GM19452 (cell line): ENCODE results near the gene NPM3.
A peak's percentile ranks its signal among the peaks of the same experiment; 100 is the strongest.

Experiments
- ATAC-seq: cut with Tn5 transposase; IDR thresholded peaks from one replicate; pipeline ENCODE4 v1.9.1; 2021; ENCODE audit not compliant: unreplicated experiment

Gene NPM3, protein sequence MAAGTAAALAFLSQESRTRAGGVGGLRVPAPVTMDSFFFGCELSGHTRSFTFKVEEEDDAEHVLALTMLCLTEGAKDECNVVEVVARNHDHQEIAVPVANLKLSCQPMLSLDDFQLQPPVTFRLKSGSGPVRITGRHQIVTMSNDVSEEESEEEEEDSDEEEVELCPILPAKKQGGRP

DNA sequence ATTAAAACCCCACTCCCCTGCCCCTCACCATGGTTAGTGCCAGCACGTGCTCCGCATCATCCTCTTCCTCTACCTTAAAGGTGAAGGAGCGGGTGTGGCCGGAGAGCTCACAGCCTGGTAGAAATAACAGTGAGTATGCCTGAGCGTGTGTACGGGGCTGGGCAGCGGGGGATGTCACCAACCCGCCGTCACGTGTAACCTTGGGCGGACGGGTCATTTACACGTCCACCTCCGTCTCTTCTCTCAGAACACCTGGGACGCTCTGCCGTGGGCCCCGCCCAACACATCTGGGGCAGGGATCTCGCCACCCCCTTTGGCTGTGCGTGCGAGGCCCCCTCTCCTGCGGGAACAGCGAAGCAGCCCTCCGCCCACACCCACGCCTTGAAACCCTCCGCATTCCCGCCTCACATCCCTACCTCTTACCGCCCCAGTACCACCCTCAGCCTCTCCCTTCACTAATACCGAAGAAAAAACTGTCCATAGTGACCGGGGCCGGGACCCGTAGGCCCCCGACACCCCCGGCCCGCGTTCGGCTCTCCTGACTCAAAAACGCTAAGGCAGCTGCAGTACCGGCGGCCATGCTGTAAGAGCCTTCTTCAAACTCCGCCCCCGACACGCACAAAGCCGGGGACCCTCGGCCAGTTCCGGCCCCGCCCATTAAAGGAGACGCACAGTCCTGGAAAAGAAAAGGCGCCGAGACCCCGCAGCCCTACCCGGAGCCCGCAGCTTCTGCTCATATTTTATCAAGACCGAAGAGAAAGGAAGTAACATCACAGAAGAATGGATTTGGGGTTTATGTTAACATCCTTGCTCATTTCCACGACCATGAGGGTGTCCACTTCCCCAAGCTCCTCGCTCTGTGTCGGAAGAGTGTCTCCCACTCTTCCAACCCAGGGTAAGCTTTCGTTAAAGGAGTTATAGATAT lies at the start of gene NPM3:
Gene NPM3, minus strand, starts transcription at position 636 of the 925 bp plus-strand sequence. Its CDS starts 56 bp downstream, at position 580.
- ATAC-seq = peak; percentile 60

DNA sequence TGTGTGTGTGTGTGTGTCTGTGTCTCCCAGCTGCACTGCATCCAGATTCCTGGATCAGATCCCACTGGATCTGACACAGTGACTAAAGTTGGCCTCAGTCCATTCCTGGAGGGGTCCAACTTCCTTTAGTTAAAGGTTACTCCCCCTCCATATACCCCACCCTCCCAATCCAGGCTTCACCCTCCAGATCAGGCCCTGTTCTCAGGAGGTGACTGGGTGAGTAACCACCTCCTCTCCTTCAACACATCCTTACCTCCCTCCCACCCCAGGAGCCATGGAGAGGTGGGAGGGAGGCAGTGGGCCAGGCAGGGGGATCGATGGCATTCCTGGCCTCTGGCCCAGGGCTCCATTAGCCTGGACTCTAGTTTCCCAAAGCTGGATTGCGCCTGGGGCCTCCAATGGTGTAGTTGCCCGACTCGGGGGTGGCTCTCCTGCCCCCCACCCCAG lies 49.1 kb upstream of the NPM3 start:
- no peak for ATAC-seq

DNA sequence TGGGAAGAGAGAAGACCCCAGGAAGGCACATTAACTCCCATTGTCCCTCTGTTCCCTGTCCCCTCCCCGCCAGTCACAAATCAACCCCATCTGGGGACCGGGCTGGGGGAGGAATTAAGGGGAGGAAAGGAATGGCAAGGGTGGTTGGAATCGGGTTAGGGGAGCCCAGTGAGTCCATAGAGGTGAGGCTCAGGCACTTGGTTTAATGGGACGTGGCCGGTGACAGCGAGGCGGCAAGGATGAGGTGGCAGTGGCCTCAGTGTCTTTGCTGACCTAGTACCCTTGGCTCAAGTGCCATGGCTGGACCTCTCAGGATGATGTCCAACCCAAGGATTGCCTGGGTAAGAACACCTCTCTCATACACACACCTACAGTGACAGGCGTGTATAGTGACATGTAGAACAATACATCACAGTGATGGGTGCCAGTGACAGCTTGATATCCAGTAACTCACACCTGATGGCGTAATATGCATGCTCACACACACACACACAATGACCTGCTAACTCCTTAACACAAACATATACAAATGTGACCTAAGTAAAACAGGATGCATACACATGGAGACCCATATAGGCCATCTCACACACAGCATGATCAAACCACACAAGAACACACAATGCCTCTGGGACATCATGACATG lies 48.0 kb upstream of the NPM3 start:
- ATAC-seq = no peak

DNA sequence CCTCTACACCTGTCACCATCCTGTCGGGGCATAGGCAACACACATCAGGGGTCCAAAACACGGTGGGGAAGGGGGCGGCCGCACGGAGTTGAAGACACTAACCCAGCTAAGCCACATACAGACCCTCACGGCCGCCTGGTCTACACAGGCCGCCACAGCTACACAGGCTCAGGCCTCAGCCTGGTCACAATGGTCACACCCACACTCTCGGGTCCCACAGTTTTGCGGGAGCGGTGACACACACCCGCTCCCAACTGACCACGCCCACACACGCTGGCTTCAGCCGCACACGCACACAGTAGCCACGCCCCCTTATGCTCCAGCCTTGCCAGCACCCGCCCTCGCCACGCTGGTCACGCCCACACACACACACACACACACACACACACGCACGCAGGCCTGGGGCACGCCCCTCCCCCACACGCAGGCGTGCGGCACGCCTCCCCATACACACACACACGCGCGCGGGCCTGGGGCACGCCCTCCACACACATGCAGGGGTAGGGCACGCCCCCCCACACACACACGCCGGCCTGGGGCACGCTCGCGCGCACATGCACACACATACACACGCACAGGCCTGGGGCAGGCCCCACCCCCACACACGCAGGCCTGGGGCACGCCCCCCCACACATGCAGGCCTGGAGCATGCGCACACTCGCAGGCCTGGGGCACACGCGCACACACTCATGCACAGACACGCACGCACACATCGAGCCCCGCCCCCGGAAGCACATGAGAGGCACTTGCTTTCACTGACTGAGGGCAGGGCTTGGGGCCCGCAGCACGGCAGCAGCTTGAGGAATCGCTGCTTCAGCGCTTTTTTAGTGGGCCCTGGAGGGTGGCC lies 47.3 kb upstream of the NPM3 start:
- ATAC-seq = peak; percentile 62

DNA sequence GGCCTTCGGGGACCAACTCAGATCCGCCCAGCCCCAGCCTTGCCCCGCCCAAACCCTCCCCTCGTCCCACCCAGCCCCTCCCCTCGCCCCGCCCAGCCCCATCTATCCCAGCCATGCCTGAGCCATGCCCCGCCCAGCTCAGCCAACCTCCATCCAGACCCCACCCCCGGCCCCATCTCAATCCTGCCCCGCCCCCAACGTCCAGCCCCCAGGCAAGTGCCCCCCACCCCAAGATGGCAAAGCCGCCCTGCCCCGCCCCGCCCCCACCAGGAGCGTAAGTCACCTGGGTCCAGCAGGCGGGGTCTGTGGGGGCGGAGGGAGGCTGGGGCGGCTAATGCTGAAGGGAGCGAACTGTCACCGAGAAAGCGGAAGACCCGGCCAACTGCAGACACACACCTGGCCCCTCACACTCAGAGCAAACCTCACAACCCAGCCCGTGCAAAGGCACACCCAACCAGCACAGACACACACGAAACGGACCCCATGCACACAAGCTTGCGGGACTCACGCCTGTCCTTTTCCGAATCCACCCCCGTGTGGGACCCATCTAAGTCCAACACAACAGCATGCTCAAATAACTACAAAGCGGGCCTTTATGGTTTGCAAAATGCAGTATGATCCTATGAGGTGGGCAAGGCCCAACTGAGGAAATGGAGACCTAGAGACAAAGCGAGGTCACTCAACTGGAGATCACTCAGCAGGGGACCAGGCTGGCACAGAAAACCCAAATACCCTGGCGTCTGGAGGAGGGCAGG lies 46.5 kb upstream of the NPM3 start:
- peak; percentile 19 for ATAC-seq

DNA sequence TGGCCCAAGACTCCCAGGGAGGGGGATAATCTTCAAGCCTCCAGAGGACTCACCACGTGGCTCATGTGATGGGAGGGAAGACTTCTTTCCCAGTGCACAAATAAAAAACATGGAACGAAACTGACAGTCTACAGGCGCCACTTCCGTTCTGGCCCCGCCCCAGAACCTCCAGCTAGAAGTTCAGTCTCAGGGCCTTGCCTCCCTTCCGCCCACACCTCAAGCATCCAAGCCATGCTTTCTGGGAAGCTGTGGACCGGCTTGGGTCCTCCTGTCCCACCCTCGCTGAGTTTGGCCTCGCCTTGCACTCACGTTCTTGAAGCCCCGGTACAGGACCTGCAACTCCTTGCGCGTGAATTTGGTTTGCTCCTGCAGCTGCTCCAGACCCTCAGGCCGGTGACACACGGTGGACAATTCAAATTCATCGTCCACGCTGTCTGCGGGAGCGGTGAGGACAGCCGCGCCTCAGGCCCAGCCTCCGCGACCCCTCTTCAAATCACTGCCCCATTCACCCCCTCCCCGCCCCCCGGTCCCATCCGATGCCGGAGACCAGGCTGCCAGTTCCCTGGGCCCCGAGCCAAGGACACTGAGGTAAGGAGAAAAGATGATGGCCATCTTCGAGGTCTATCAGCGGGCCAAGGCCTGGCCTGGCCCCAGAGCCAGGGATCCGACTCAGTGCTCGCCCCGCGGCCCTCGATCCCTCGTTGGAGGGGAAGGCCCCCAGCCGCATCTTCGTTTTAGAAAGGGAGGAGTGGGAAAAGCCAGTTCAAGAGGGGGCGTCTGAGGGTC lies 45.7 kb upstream of the NPM3 start:
- ATAC-seq = no peak

DNA sequence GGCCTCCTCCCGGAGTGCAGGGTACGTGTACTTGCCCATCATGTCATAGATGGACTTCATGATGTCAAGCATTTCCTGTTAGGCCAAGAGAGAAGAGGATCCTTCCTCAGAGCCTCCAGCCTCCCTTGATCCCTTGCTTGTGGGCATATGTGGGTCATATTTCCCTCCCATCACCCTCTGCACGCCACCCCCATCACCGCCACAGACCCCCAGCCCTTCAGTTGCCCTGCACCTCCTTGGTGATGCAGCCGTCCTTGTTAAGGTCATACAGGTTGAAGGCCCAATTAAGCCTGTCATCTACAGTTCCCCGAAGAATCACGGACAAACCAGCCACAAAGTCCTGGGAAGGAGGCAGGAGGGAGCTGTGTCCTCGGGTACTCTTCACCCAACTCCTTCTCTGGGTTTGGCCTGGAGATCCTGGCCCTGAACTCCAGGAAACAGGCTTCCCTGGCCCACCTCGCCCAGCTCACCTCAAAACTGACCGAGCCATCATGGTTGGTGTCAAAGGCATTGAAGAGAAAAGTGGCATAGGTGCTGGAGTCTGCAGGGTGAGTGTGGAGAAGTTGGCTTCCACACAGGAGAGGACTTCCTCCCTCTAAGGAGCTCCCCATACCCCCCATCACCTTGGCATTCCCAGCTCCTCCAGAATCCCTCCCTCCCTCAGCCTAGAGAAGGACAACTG lies 44.8 kb upstream of the NPM3 start:
- ATAC-seq = no peak

DNA sequence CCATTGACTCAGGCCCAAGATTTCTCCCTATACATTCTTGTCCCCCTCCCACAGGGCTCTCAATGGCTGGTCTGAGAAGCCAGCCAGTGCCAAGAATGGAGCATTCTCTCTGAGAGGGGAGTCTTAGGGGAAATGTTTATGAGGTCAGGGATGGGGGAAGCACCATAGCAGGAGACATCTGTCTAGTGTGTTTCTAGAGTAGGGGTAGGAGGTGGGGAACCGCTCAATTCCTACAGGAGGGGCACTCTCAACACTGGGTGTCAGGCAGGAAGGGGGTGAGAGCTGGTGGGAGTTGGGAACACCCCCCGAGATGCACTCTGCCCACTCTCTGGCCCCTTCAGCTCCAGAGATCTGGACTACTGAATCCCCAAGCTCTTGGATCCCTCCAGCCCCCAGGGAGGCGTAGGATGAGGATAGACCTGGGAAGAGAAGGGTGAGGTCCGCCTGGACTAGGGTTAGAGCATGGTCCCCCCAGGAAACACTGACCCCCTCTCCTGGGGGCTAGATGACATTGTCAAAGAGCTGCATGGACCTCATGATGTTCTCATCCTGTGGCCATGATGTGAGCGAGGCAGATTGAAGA lies 43.7 kb upstream of the NPM3 start:
- ATAC-seq = no peak

DNA sequence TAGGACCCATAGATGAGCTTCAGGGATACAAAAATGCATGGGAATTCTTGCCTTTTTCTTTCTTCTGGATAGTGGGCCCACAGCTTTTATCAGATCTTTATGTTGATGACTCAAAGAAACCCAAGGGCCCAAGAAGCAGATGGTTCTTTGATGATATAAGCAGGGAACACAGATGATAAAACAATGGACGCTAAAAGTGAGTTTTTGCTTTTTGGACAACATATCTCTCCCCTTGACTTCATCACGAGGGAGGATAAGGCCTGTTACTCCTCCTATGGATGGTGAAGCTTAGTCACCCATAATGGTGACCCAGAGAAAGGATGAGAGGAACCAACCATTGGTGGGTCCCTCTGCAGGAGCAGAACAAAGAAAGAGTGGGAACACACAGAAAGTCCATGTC lies 41.5 kb upstream of the NPM3 start:
- ATAC-seq = no peak

DNA sequence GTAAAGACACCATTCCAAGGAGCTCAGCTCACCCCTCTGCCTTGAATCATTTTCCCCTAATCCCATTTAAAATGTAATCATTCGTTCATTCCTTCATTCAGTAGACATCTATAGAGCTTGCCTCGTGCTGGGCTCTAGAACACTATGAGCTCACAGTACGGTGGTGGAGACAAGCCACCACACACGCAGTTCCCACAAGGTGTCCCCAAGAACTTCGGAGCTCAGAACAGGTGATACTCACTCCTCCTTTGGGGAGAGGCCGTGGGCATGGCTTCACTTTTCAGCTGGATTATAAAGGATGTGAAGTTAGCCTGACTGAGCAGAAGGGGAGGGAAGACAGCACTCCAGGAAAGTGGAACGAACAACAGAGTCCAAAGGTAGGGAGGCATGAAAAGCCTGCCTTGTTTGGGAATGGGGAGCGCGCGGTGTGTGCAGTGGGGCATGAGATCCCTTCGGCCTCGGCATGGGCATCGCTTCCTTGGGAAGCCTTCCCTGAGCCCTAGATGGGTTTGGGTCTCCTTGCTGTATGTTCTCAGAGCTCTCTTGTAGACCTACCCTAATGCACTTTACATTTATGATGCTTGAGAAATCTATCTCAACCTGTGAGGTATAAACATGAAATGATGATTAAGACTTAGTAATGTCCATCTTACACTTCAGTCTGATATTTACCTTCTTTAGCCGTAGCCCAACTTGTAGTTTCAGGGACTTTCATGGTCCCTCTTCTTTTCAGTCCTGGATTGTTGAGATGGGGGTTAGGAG lies 35.8 kb upstream of the NPM3 start:
- ATAC-seq = peak; percentile 30

DNA sequence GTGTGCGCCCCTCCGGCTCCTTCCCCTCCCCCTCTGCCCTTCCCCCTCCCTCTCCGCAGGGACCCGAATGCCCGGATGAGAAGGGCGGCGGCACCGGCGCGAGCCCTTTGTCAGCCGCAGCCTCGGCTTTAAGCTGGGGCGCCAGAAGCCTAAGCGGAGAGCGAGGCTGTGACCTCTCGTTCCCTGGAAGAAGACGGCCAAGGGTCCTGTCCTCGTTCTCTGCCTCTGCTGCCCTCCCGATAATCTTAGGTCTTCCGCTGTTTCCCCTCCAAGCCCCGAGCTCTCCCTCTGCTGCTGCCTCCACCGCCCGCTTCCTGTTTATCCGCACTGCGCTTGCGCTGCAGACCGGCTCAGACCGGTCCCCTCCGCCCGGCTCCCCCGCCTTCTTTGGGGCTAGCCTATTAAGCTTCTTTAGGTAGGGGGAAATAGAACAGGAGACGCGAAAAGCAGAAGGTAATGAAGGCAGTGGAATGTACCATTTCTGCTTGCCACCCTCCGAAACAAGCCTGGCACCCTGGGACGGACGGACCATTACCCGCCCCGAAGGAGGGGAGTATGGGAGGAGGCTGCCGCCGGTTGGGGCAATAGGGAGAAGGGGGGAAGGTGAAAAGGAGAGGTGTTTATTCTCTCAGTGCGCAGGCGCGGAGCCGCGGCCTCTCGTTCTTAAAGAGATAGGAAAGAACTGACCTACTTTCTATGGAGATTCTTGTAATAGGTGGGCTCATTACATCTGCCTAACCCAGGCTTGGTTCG lies 35.0 kb upstream of the NPM3 start, which contains the start of gene OGA:
Gene OGA, minus strand, starts transcription at position 326 of the 753 bp plus-strand sequence. CDS start 422 bp downstream, outside the sequence.
- ATAC-seq = peak; percentile 85

DNA sequence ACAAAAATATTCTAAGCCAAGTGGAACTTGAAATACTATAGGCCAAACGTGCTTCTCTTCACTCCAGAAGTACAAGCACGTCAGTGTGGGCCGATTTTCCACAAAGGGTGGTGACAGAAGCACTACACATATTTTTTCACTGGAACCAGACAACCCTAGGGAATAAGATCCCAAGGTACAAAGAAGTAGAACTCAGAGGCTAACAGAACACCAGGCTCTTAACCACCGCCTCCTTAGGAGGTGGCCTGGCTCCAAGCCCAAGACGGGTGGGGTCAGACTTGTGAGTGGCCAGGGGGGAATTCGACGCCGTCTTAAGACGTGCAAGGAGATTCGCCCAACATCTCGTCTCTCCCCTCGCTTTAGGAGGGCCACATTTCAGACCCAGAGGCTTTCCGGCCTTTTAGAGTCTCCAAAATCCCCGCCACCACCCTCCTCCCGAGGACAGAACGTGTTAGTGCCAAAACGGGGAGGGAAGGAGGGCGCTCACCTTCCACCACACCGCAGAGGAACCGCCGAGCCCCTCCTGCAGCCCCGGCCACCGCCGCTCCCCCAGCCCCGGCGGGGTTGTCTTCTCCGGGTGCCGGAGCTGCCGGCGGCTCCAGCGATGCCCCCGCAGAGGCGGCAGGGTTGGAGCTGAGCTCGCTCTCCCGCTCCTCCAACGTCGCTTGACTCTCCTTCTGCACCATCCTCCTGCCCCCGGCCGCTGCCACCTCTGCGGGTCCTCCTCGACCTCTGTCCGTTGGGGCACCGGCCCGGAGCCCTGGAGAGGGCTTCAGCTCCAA lies 34.3 kb upstream of the NPM3 start:
- ATAC-seq = peak; percentile 4

DNA sequence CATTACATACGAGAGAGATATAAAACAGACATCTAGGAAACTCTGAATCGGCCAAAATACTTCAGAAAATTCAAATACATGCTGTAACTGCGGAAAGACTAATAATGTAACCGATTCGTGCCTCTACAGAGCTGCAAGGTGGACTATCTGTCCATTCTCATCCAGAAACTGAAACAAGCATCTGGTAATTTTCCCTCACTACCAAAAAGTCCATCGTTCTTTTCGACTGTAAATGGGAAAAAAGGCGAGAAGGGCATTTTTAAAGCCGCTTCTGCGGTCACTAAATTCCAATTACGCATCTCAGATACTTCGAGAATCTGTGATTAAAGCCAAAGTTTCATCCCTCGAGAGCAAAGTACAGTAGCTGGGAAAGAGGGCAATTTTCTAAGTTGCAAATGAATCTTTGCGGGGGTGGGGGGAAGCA lies 33.7 kb upstream of the NPM3 start:
- ATAC-seq = no peak

DNA sequence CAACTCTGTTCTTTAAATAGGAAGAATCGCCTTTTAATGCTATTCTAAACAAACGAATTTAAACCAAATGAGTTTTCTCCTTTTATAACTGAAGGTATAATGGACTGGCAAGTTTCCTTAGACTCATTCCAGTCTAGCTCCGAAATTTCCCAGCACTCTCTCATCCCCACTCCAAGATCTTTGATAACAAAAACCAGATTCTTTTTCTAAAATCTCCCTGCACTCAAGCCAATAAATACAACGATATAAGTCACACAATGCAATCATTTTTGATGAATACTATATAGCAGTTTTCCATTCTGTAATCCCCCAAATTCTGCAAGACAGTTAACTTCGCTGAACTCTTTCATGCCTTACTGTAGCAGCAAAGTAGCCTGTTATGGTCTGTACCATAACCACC lies 33.1 kb upstream of the NPM3 start:
- no peak for ATAC-seq

DNA sequence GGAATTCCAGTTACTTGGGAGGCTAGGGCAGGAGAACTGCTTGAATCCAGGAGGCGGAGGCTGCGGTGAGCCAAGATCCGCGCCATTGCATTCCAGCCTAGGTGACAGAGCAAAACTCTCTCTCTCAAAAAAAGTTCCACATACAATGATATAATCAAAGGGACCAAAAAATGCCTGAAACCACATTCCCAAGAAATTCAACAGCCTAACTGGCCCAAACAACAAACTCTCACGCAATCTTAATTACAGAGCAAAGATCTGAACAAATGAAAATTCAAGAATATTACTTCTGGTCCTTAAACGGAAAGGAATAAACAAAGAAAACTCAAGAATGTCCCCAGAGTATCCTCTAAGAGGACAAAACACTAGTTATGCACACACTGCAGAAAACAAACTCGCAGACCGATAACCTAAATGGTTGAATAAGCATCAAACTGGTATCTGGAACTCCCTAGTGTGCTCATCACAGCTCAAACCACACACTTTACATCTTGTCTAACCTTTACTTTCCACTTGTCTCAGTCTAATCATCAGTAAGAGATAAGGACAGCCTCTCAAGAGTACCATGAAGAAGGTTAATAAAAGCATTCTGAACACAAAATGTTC lies 31.3 kb upstream of the NPM3 start:
- no peak for ATAC-seq

DNA sequence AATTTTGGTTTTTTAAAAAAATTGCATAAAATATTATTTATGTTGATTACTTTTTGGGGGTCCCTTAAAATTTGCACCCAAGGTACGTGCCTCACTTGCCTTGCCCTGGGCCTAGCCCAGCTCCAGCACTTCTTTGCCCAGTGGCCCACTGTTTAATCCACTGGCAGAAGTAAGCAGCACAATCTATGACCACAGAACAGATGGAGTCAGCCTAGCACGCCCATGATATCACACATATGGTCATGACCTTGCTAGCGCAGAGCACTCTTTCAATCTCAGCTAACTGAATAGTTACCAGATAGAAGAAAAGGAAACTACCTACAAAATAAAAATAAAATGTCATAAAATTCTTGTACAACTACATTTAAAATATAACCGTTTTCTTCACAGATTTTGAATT lies 29.4 kb upstream of the NPM3 start:
- ATAC-seq = no peak
